CD4-positive, alpha-beta T cell treated with Interleukin-4 for 4 hours (primary cell): ENCODE measurements around the gene RTL9.
"Not testable (repeated sequence)": the region's sequence is repeated elsewhere in the genome, so short reads cannot be mapped to it uniquely, and the experiment has no call there.

Experiments used
- DNase-seq: peaks from one replicate; pipeline ENCODE4 v3.0.0-alpha.2; 2020

RTL9 gene

DNA sequence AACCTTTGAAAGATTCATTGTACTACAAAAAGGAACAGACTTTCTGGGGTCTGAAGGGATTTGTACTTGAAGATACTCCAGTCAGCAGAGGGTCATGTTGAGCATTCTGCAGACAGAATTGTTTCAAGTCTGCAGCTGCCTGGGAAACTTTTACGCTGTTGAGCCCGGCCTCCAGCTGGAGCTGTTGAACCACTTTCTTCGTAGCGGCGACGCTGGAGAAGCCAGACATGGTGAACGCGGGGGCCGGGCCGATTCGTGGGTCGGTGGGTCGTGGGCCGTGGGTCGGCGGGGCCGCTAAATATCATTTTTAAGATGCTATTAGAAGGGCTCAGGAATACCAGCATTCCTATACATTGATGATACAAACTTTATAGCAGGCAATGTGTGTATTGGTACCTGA is 12.0 kb upstream of the RTL9 start:
- DNase-seq: no peak

DNA sequence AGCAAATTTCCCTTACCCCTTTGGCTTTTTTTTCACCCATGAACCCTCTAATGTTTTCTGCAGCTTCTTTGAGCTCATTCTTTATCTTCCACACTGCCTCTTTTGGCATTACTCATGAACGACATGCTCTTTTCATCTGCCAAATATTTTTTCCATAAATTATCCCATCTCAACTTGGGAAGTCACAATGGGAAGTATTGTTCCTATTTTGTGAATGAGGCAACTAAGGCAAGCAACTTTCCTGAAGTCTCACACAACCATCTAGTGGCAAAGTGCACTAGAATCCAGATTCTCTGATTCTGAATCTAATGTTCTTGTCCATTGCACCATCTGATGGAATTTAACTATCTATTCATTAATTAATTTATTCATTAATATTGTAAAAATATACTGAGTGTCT is 625 bp downstream of the RTL9 start:
- no peak for DNase-seq

DNA sequence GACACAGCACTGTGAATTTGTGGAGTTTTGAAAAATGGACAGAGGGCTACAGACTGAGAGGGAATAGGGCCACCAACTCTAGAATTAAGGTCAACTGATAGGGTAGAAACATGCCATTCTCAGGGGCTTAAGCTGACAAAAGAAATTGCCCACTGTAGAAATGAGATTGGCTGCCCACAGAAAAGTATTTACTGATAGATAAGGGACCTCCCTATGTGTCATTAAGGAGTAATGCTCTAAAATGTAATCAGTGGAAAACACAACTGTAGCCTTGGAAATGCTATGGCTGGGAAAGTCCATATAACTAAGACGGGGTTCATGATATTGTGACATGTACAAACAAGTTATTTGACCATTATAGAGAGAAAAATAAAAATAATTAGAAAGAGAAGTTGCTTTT is 4.6 kb downstream of the RTL9 start:
- no peak for DNase-seq

DNA sequence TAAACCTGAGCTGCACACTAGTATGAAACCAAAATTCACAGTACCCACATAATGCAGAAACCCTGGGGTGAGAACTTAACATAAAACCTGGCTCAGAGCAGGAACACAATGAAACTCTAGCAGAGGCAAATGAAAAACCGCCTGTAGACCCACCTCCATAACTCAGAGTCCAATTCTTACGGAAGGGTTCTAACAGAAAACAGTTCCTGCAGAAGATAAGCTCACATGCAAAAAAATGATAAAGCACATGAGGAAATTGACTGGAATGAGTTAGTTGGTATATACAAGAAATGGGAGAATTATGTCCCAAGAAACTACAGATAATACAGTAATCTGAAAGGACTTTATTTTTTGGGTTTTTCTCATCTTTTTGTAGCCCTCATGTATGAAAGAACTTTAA is 14.7 kb downstream of the RTL9 start:
- DNase-seq: no peak

DNA sequence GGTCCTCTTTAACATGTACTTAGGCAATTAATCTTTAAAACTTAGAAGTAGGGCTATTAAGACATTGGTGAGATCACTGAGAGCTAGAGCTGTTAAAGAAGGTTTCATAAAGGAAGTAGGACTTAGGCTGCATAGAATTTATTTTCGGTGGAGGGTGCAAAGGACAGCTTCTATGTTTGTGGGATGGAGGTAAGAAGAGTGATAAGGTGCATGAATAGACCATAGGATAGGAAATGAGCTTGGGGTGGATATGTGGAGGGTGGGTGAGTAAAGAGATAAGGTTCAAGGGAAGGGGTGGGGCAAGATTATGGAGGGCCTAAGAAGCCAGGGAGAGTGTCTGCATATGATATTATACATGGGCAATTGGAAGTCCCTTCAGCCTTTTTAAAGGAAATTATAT is 15.9 kb downstream of the RTL9 start:
- DNase-seq: no peak

DNA sequence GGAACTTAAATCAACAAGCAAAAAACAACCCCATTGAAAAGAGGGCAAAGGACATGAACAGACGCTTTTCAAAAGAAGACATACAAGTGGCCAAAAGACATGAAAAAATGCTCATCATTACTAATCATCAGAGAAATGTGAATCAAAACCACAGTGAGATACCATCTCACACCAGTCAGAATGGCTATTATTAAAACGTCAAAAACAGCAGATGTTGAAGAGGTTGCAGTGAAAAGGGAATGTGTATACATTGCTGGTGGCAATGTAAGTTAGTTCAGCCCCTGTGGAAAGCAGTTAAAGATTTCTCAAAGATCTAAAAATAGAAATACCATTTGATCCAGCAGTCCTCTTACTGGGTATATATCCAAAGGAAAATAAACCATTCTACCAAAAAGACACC is 22.6 kb downstream of the RTL9 start:
- DNase-seq: no peak

DNA sequence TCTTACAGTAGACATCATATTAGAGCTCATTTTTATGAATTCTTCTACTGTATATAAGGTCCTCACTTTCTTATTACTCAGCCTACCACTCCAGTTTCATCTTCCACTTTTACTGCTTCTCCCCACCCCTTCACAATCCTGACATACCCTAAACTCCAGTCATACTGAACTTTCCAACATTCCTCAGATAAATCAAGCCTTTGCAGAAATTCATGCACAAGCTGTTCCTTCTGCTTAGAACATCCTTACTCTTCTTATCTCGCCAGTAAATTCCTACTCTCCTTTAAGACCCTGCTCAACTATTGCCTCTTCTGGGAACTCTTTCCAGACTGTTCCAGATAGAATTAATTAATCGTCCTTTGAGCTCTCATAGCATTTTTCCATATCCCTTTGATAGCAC is 24.8 kb downstream of the RTL9 start:
- no peak for DNase-seq

DNA sequence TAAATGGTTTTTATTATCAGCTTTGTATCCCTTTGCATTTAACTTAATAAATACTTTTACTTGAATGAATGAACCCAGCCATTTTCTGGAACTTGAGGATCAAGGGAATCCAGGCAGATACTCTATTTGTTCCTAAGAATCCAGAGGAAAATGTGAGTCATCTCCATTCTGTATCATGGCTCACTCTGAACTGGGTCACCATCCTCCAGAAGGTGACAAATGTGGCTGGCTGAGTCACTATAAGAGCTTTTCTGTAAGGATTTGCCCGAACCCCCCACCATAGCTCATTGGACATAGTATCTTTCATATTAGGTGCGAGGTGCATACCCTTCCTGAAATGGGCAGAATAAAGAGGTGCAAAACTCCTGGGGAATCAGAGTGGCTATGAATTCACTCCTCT is 25.8 kb downstream of the RTL9 start:
- no peak for DNase-seq

DNA sequence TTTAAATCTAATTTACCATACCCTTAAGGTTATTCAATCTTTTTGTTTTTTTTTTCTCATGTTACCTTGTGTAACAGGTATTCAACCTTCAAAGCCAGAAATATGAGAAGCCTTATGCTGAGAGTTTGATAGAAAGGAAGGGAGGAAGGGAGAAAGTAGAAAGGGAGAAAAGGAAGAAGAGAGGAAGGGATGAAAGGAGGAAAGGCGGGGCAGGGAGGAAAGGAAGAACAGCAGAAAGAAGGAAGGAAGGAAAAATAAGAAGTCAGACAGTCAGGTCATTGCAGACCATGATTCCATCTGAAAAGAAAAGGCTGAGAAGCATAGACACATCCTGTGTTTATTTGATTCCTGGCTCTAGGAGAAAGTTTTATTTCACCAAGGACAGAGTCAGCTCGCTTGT is 30.9 kb downstream of the RTL9 start:
- no peak for DNase-seq

DNA sequence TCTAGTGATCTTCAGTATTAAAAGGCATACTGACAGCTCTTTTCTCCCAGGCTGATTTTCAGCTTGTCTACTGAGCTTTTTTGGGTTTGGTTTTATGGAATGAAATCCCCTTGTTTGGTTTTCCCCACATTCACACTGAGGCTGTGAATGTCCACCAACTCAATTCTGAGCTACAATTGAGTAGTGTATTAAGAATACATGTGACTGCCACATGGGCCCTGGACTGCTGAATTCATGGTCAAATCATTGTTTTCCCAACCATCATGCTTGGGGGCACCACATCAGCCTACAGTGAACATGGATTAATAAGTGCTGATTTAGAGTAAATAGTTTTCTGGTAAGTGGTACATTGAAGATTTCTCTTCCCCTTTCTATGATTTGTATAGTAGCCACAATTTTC is 32.4 kb downstream of the RTL9 start:
- no peak for DNase-seq

DNA sequence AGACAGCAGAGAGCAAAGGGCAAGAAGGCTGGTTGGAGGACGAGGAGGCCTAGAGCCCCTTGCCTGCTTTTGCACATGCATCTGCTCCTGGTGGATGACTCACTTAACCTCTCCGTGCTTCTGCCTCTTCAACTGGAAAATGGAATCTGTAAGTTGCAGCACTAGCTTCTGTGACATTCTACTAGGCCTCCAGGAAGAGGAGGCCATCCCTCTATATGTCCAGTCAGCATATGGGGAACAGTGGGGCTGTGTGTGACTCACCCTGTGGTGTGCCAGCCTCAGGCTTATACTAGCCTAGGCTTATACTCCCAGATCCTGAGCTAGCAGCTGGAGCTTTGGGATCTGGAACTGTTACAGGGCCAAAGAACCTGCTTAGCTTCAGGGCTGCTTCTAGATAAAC is 36.0 kb downstream of the RTL9 start:
- DNase-seq: no peak

DNA sequence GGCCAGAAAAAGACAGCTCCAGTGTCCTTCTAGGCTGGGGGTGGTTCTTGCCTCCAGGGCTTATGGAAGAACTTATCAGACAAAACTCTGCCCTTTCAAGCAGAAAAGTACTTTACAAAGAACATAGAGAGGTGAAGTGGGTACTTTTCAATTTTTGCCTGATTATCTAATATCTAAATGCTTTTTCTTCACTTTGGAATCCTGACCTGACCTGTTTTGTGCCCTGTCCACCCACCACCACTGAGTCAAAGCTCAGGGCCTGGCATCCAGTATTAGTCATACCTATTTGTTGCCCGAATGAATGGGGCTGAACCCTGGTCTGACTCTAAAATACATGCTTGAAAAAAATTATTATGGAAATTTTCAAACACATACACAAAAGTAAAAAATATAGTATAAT is 37.2 kb downstream of the RTL9 start:
- no peak for DNase-seq

DNA sequence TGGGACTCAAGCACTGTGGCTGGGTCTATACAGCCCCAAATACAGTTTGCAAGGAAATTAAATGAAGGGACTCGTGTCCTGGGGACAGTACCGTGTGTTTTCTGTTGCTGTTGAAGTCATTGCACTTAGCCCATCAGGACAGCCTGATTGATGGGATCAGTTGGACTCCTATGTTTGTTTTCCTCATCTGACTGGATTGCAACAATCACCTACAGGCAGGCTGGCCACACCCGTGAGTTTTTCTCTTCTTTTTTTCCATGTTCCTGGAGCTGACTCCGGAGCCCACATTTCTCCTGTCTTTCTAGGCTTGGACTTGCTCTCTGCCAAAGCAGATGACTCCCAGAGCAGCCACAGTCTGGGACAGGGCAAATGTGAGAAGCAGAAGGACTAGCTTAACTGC is 38.1 kb downstream of the RTL9 start:
- no peak for DNase-seq

DNA sequence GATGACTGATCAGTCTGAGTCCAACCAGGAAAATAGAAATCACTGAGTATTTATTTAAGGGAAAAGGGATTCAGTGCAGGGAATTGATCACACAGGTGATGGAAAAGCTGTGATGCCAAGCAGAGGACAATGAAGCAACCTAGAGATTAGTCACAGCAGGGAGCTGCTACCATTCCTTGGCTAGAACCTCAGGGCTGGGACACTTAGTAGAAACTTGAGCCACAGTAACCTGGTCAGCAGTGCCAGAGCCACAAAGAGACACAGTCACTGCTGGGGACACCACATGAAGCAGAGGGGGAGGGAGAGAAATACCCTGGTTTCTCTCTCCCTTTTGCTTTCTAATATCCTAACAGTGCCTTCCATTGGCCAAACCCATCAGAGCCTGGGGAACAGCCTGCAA is 38.7 kb downstream of the RTL9 start:
- DNase-seq: no peak

DNA sequence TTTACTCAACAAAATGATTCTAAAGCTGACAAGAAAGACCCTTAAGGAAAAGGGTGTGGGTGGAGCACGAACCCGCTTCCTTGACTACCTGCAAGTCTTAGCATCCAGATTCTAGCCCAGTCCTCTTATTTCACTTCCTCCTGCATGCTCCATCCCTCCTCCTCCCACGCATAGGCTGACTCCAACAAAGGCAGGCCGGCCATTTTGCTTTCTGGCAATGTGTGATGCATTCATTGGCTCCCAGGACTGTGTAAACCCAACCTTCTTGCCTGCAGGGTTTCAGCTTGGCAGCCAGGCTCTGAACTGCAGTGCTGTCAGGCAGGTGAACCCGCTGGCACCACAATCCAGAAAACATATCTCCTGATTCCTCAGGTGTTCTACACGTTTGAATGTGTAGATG is 39.3 kb downstream of the RTL9 start:
- no peak for DNase-seq

DNA sequence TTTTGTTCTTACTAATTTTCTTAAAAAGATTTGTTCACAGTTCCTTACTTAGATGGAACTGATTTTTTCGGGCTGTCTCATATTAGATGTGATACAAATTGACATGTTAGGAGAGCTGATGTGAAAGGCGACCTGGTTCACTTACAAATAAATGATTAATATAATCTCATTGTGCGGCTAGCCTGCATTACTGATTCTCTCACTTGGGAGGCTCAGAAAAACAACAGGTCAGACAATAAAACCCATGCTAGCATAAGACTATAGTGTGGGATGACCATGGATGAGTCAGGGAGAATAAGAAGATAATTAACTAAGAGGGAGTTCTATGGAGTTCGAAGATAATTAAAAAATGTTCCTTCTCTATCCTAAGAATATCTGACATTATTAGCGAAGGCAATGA is 40.8 kb downstream of the RTL9 start:
- no peak for DNase-seq

DNA sequence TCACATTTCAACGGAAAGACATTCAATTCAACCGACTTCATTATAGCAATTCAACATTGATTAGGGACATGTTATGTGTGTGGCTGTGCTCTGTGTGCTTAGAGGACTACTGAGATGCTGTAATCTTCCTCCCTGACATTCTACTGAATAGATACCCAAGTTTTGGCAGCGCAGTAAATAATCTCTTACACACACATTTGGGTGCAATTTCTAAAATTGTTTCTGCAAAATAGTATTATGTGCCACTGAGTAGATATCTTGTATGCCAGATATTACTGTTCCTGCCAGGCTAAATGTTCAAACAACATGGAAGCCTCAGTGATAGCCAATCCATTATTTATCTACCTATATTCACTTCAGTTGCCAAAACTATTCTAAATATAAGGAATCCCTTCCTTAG is 41.3 kb downstream of the RTL9 start:
- DNase-seq: no peak

DNA sequence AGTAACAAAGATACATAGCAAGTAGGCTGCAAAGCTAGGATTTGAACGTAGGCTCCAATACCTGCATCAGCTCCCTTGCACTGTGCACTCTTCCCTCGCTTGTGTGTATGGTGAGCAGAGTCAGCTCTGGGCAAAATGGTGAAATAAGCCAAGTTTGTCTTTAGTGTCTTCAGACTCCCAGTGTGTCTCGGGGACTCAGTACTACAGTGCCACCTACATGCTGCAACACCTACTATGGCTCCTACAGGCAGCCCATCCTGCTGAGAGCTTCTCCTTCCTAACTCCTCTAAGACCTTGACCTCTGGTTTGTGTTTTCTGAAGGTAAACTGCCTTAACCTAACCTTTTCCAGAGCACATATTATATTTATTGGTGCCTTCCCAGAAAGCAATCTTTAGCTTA is 42.5 kb downstream of the RTL9 start:
- no peak for DNase-seq

DNA sequence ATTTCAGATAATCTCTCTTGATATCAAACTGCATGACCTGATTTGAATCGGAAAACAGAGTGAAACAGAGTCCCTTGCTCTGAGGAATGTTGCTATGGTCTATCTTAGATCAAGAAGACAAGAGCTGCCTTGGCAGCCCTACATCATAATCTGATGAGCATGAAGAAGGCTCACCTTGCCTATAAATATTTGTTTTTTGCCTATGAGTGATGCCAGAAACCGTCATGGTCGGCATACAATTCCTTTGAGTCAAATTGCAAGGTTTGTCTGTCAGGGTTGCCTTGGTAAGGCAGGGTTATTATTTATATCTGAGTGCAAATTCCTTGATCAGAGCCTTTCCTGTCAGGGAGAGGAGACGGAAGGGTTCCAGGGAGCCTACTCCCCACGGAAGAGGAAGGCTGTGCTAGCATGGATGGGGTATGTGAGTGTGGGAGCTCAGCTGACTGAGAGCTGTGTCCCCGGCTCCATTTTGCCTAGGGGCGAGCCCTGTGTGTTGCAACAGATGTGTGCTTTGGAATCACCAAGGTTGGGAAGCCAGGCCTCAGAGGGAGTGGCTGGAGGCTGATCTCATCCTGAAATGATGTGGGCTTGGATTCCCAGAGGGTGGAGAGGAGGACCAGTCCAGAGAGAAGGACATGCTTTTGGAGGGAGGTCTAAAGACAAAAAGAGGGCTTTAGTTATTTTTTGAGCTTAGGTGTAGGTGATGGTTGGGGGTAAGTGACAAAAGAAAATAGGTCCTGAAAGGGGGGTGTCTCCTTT is 43.6 kb downstream of the RTL9 start:
- no peak for DNase-seq

DNA sequence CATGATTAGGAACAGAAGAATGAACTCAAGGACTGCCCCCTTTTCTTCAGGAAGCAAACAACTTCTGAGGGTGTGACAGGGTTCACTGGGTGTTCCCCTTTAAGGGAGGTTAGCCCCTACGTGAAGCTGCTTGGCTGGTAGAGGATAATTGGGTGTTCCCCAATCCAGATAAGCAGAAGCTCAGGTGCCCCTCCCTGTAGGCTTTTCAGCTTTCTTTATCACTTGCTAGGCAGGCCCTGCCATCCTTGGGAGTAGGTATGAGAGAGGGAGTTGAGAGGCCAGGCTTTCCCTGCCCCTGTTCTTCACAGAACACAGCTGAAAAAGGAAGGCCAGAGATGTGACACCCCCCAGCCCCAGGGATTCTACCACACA is 44.2 kb downstream of the RTL9 start:
- no peak for DNase-seq

DNA sequence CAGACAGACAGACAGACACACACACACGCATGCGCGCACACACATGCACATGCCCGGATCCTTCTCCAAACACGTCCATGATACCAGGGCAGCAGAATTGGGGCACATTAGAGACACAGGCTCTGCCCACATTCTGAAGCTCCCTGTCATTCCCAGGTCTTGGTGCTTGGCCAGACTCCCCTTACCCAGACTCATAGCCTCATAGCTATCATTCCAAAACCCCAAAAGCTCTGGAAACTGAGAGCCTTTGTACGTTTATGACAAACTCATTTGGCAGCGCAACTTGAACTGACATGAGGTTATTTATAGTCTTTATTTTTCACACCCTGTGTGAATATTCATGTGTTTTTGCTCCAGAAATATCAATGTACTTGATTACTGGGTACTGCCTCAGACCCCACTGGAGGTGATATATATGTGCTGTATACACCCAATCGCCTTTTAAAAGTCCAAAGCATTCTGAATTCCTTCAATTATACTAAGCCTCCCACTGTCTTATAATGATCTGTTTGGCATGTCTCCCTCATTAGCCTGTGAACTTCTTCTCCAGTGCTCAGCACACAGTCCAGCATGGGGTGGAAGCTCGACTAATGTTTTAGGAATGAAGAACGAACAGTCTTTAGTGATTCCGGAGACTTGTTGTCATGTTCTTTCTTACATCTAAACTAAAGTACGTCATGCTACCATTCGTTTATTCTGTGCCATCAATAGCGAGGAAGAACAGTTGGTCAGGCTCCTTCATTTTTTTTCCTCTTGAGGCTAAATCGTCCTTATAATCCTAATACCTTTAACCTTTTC is 45.0 kb downstream of the RTL9 start:
- DNase-seq: no peak

DNA sequence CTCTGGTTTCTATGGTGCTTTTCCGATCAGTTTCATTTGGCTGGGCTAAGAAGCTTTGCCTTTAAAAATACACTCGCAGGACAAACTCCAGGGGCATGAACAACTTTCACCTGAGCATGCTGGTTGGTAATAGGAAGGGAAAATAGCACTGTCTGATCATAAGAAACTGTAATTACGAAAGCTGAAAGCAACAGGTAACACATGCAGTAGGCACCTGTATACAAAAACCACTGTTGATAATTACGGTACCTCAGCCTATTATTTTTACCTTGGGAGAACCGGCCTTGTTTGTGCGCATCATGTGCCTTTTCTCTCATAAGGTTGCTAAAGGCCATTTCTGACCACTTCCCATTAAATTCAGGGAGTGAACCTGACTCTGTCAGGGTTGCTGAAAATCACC is 45.7 kb downstream of the RTL9 start:
- DNase-seq: no peak

DNA sequence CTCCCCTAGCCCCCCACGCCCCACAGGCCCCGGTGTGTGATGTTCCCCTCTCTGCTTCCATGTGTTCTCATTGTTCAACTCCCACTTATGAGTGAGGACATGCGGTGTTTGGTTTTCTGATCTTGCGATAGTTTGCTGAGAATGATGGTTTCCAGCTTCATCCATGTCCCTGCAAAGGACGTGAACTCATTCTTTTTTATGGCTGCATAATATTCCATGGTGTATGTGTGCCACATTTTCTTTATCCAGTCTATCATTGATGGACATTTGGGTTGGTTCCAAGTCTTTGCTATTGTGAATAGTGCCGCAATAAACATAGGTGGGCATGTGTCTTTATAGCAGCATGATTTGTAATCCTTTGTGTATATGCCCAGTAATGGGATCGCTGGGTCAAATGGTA is 47.6 kb downstream of the RTL9 start:
- not testable (repeated sequence) for DNase-seq

DNA sequence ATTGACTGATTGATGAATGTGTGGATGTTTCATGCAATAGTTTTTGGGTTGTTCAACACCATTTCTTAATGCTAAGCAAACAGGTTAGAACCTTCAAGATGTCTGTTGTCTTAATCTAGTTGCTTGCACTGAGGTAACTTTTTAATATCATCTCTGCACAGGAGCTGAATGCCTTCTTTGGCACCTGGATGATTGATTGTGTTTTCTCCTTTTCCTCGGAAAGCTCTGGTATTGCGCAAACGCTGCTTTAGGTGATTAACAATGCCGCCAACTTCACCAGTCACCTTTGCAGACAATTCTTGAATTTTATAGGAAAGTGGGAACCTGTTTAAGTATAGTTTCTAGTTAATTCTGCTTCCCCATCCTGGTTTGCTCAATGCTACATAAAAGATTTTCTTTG is 48.2 kb downstream of the RTL9 start:
- no peak for DNase-seq
